ENCODE results near the gene MPZL1. TPM values are rescaled to one million over a fixed set of nuclear protein-coding genes. Genes with fewer than 3 reads are reported as not detected.

Gene MPZL1
- total and polyA plus RNA-seq, 2 of the 8 experiments (the other 6 are each of a cell fraction or from before 2014, with no cell fraction given) = 37.8 to 120 TPM

DNA sequence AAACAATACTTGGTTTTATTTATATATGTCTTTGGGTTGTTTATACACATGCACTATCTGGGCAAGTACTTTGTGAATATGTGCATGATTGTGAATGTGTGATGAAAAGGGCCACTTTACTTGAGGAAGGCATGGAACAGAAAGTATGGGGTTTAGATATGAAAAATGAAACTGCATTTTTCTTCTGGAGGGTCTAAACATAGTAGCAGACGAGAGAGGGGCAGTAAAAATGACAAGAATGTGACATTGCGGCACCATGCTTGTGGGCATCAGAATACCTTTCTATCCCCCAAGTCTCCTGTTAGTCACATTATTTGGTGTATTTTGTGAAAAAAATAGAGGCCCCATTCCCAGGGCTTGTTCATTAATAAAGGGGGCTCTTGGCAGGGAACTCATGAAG is 15.4 kb upstream of the MPZL1 start:
- TF ChIP-seq, protein P1, sequence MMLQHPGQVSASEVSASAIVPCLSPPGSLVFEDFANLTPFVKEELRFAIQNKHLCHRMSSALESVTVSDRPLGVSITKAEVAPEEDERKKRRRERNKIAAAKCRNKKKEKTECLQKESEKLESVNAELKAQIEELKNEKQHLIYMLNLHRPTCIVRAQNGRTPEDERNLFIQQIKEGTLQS (IDR thresholded peaks at IDR 0.05; ENCODE audit: insufficient read depth, low read depth, low read length) = no peak
- TF ChIP-seq TEAD4 (IDR thresholded peaks at IDR 0.05; ENCODE audit: low read depth, low read length) = 0 out of 2 replicates have a peak, but pooled peaks have one; percentile 6
- H3K18ac ChIP-seq (ENCODE audit: extremely low read depth, low read length) = no peak overlapping the region
- no peaks in the 10 kb centered on the region; a peak in 1 of 7 replicates for H3K27me3 ChIP-seq (replicated peaks in 1 of 4; ENCODE audit: control insufficient read depth in 3 of 4, extremely low read depth in 1 of 4, insufficient read depth in 3 of 4, low read length in 3 of 4)
- no peak overlapping the region for H3K9ac ChIP-seq (replicated peaks in 1 of 4; ENCODE audit: extremely low read depth in 1 of 4, low read depth in 3 of 4, low read length in 3 of 4)
- H3K79me2 ChIP-seq (ENCODE audit: control insufficient read depth in 1 of 2, insufficient read depth in 2 of 2, low read length in 2 of 2) = no peaks in the 10 kb centered on the region
- no peaks in the 10 kb centered on the region for H3K9me3 ChIP-seq (ENCODE audit: insufficient read depth in 2 of 2, low read depth in 1 of 2, low read length in 1 of 2)
- H3K4me1 ChIP-seq (replicated peaks in 1 of 4; ENCODE audit: control insufficient read depth in 3 of 4, insufficient read depth in 4 of 4, low read length in 3 of 4) = peaks cover 2 to 19% (median 12%) of the 10 kb centered on the region in 4 experiments; a peak in 4 of 7 replicates
- no peak overlapping the region for H3K23ac ChIP-seq (ENCODE audit: insufficient read length)
- no peak overlapping the region for H3K56ac ChIP-seq (replicated peaks; ENCODE audit: insufficient read length, low read depth, low read length)
- no peaks in the 10 kb centered on the region for H3K36me3 ChIP-seq (ENCODE audit: control insufficient read depth in 2 of 4, insufficient read depth in 4 of 4, low read length in 3 of 4)
- H3K79me1 ChIP-seq (ENCODE audit: low read depth, low read length) = no peaks in the 10 kb centered on the region
- WGBS, 2 experiments (ENCODE audit: extremely low coverage in 1 of 2, insufficient coverage in 1 of 2, insufficient read length in 1 of 2, insufficient replicate concordance in 2 of 2, low coverage in 1 of 2, low lambda C conversion rate in 2 of 2, missing lambda C conversion rate in 1 of 2) = 76% methylated on average over 2 of the region's 2 CpGs; no CpG with 5 or more reads in 1 of the 2 experiments
- DNase-seq (ENCODE audit: low read depth in 1 of 2, low spot score in 2 of 2) = no peak
- no peak overlapping the region for H3K27ac ChIP-seq (ENCODE audit: low read depth, low read length)
- no peak for FAIRE-seq
- no peak overlapping the region for H4K8ac ChIP-seq (ENCODE audit: extremely low read depth, insufficient read depth, low read length)
- H4K5ac ChIP-seq (ENCODE audit: insufficient read length, low read depth, low read length) = no peak overlapping the region
- no peak overlapping the region for H2AFZ ChIP-seq (ENCODE audit: low read length)
- no peak overlapping the region for H2BK15ac ChIP-seq (ENCODE audit: low read length)
- no peak overlapping the region for H2BK5ac ChIP-seq (ENCODE audit: low read depth, low read length)
- H2BK120ac ChIP-seq (replicated peaks; ENCODE audit: low read depth, low read length) = no peak overlapping the region
- H3K4me3 ChIP-seq (ENCODE audit: extremely low read depth in 1 of 4, insufficient read depth in 2 of 4, low read depth in 3 of 4, low read length in 4 of 4) = no peak overlapping the region
- no peak overlapping the region for H2BK20ac ChIP-seq (ENCODE audit: low read length)
- peak overlapping the region; percentile 61 for H3K4ac ChIP-seq (replicated peaks; ENCODE audit: insufficient read length, low read depth, low read length)
- no peak overlapping the region for H4K91ac ChIP-seq (replicated peaks; ENCODE audit: insufficient read length, low read length)
- H4K20me1 ChIP-seq (replicated peaks in 1 of 2; ENCODE audit: control insufficient read depth in 1 of 2, insufficient read depth in 2 of 2, low read length in 2 of 2) = no peaks in the 10 kb centered on the region
- H3K14ac ChIP-seq (ENCODE audit: insufficient read length) = no peak overlapping the region
- CTCF ChIA-PET (ENCODE audit: partially characterized antibody) = interaction anchor here (0.8 to 2.6 kb wide), 4 partner anchors 19 to 172 kb away, joined by 3 to 15 read pairs (median 3); no protein-coding TSS in a partner anchor
- POLR2A ChIA-PET (ENCODE audit: partially characterized antibody) = interaction anchor here (1.2 kb wide), 1 partner anchor 18 kb away, joined by 3 read pairs; no protein-coding TSS in a partner anchor
- H3K4me2 ChIP-seq (ENCODE audit: insufficient read depth in 1 of 2, low read depth in 2 of 2, low read length in 2 of 2) = no peak overlapping the region; a peak in 1 of 4 replicates
- no peak overlapping the region for H2BK12ac ChIP-seq (ENCODE audit: low read depth, low read length)
- H2AK5ac ChIP-seq (ENCODE audit: low read depth, low read length) = no peak overlapping the region
- no peaks in the 10 kb centered on the region for H3K23me2 ChIP-seq (ENCODE audit: low read depth, low read length)
